Thyroid gland (tissue), 4 donors: ENCODE measurements around the gene PDCD2L.

Experiments used
- CTCF ChIP-seq, 6 experiments: fragments of 200-600 bp in 3 of 6; fragments of 450-650 bp in 3 of 6; sonication (generic) in 3 of 6; IDR thresholded peaks; one replicate each; pipeline ENCODE4 v1.5.1; 2016 to 2019; ENCODE audit warnings: antibody characterized with exemption in 6 of 6, mild to moderate bottlenecking in 2 of 6, inconsistent platforms in 1 of 6, moderate library complexity in 1 of 6
- POLR2A ChIP-seq, 2 donors: fragments of 450-650 bp; IDR thresholded peaks; one replicate each; pipeline ENCODE4 v1.6.1; 2017; ENCODE audit warnings: antibody characterized with exemption in 2 of 2, mild to moderate bottlenecking in 2 of 2, moderate library complexity in 1 of 2

- TF ChIP-seq CTCF (IDR thresholded peaks at IDR 0.05): no peak
- peak in 1 of 2 donors; percentile 66 for TF ChIP-seq POLR2A (IDR thresholded peaks at IDR 0.05)
Measured at GRCh38 chr19:34404109-34404909, at the start of gene PDCD2L.
